Mesenchymal stem cell (in vitro differentiated cells and primary cell): ENCODE results near the gene PPM1M.
A peak's percentile ranks its signal among the peaks of the same experiment; 100 is the strongest.

ENCODE experiments used
- DNase-seq: peaks from one replicate; pipeline ENCODE4 v3.0.0-alpha.2; 2013
- H2AFZ ChIP-seq: one replicate; pipeline ENCODE4 v1.6.1; 2013; ENCODE audit warnings: low read depth, mild to moderate bottlenecking, control low read depth, inconsistent platforms, low read length, moderate library complexity
- H2AK5ac ChIP-seq: 2 replicates; pipeline ENCODE4 v1.6.1; 2013; ENCODE audit warnings: low read length, moderate library complexity, mild to moderate bottlenecking, inconsistent platforms; ENCODE audit not compliant: severe bottlenecking
- H2BK120ac ChIP-seq: one replicate; pipeline ENCODE4 v1.6.1; 2013; ENCODE audit warnings: low read depth, mild to moderate bottlenecking, inconsistent platforms, low read length, moderate library complexity
- H2BK12ac ChIP-seq, 2 experiments: one replicate each; pipeline ENCODE4 v1.6.1; 2013; ENCODE audit warnings: inconsistent platforms in 2 of 2, low read length in 2 of 2, mild to moderate bottlenecking in 2 of 2, moderate library complexity in 2 of 2, control low read depth in 1 of 2
- H2BK15ac ChIP-seq: one replicate; pipeline ENCODE4 v1.6.1; 2013; ENCODE audit warnings: mild to moderate bottlenecking, low read depth, inconsistent platforms; ENCODE audit not compliant: poor library complexity, severe bottlenecking
- H2BK5ac ChIP-seq: 2 replicates; pipeline ENCODE4 v1.6.1; 2013; ENCODE audit warnings: low read depth, mild to moderate bottlenecking, low read length, control low read depth, inconsistent platforms; ENCODE audit not compliant: poor library complexity, severe bottlenecking
- H3K14ac ChIP-seq, 2 experiments: one replicate each; pipeline ENCODE4 v1.6.1; 2013; ENCODE audit warnings: inconsistent platforms in 2 of 2, low read length in 2 of 2, control low read depth in 1 of 2, mild to moderate bottlenecking in 1 of 2, moderate library complexity in 1 of 2
- H3K18ac ChIP-seq, 2 experiments: one replicate each; pipeline ENCODE4 v1.6.1; 2013; ENCODE audit warnings: inconsistent platforms in 2 of 2, low read length in 2 of 2, control low read depth in 1 of 2, low read depth in 1 of 2, mild to moderate bottlenecking in 1 of 2
- H3K23ac ChIP-seq, 2 experiments: one replicate each; pipeline ENCODE4 v1.6.1; 2013; ENCODE audit warnings: inconsistent platforms in 2 of 2, low read length in 2 of 2, mild to moderate bottlenecking in 2 of 2, moderate library complexity in 2 of 2, control low read depth in 1 of 2
- H3K27ac ChIP-seq: 2 replicates; pipeline ENCODE4 v1.5.1; 2013; ENCODE audit warnings: mild to moderate bottlenecking, moderate library complexity, low read length, control low read depth, inconsistent platforms; ENCODE audit not compliant: poor library complexity, severe bottlenecking
- H3K27me3 ChIP-seq, 2 experiments: 2 replicates each; pipeline versions ENCODE4 v1.6.1 to v1.7.0; 2013; ENCODE audit warnings: low read length in 2 of 2, mild to moderate bottlenecking in 2 of 2, moderate library complexity in 2 of 2, control low read depth in 1 of 2, inconsistent platforms in 1 of 2; ENCODE audit not compliant: control insufficient read depth in 1 of 2, insufficient read depth in 1 of 2
- H3K36me3 ChIP-seq, 2 experiments: 2 replicates each; pipeline versions ENCODE4 v1.6.1 to v1.7.0; 2013; ENCODE audit warnings: low read length in 2 of 2, control low read depth in 1 of 2, inconsistent platforms in 1 of 2, low read depth in 1 of 2, mild to moderate bottlenecking in 1 of 2; ENCODE audit not compliant: insufficient read depth in 2 of 2, control insufficient read depth in 1 of 2
- H3K4ac ChIP-seq, 2 experiments: one replicate each; pipeline ENCODE4 v1.6.1; 2013; ENCODE audit warnings: inconsistent platforms in 2 of 2, low read length in 2 of 2, mild to moderate bottlenecking in 2 of 2, moderate library complexity in 2 of 2, control low read depth in 1 of 2, low read depth in 1 of 2
- H3K4me1 ChIP-seq: 2 replicates; pipeline ENCODE4 v1.6.1; 2013; ENCODE audit warnings: low read depth, low read length, control low read depth; ENCODE audit not compliant: control insufficient read depth, insufficient read depth
- H3K4me2 ChIP-seq: 2 replicates; pipeline ENCODE4 v1.6.1; 2013; ENCODE audit warnings: low read length, mild to moderate bottlenecking, inconsistent platforms; ENCODE audit not compliant: poor library complexity, severe bottlenecking
- H3K4me3 ChIP-seq, 2 experiments: 2 replicates each; pipeline versions ENCODE4 v1.5.1 to v1.7.0; 2013; ENCODE audit warnings: low read length in 2 of 2, mild to moderate bottlenecking in 2 of 2, control low read depth in 1 of 2, low read depth in 1 of 2; ENCODE audit not compliant: insufficient read depth in 1 of 2
- H3K79me1 ChIP-seq: replicated peaks from 2 replicates; pipeline ENCODE4 v1.6.1; 2013; ENCODE audit warnings: mild to moderate bottlenecking, control low read depth, low read length, inconsistent platforms; ENCODE audit not compliant: poor library complexity, severe bottlenecking
- H3K9ac ChIP-seq: 2 replicates; pipeline ENCODE4 v1.7.0; 2013; ENCODE audit warnings: mild to moderate bottlenecking, low read length, moderate library complexity
- H3K9me3 ChIP-seq: 2 replicates; pipeline ENCODE4 v1.7.0; 2013; ENCODE audit warnings: mild to moderate bottlenecking, low read length; ENCODE audit not compliant: control insufficient read depth
- H4K8ac ChIP-seq: one replicate; pipeline ENCODE4 v1.6.1; 2013; ENCODE audit warnings: inconsistent platforms, mild to moderate bottlenecking, low read length, moderate library complexity
- H4K91ac ChIP-seq: one replicate; pipeline ENCODE4 v1.6.1; 2013; ENCODE audit warnings: mild to moderate bottlenecking, low read length, inconsistent platforms
- WGBS: methylation state at CpG from one replicate; pipeline ENCODE4 v1.1.7; 2013; ENCODE audit warnings: mixed read lengths; 5-methylcytosine and 5-hydroxymethylcytosine counted together

PPM1M gene

GRCh38 chr3:52256622-52257021 is 11.1 kb downstream of the PPM1M start:
- H3K36me3 ChIP-seq: peaks cover 60 to 96% of the 10 kb centered on the region in 2 experiments
- H2AK5ac ChIP-seq: no peak overlapping the region
- no peak for DNase-seq
- H4K8ac ChIP-seq: no peak overlapping the region
- no peak overlapping the region for H2AFZ ChIP-seq
- no peak overlapping the region for H3K27ac ChIP-seq
- no peak overlapping the region for H4K91ac ChIP-seq
- H2BK12ac ChIP-seq: no peak overlapping the region
- no peak overlapping the region for H2BK15ac ChIP-seq
- no peak overlapping the region for H2BK120ac ChIP-seq
- WGBS: 98% methylated on average over 4 of the region's 4 CpGs
- peaks cover 19% of the 10 kb centered on the region for H3K79me1 ChIP-seq
- H3K23ac ChIP-seq: no peak overlapping the region
- no peak overlapping the region for H3K9ac ChIP-seq
- H3K4ac ChIP-seq: no peak overlapping the region
- H3K14ac ChIP-seq: no peak overlapping the region
- H3K27me3 ChIP-seq: no peaks in the 10 kb centered on the region
- no peak overlapping the region for H3K4me3 ChIP-seq
- no peak overlapping the region for H3K4me2 ChIP-seq
- H3K9me3 ChIP-seq: no peaks in the 10 kb centered on the region
- H3K18ac ChIP-seq: no peak overlapping the region
- H3K4me1 ChIP-seq: peaks cover 3% of the 10 kb centered on the region
- H2BK5ac ChIP-seq: no peak overlapping the region

DNA sequence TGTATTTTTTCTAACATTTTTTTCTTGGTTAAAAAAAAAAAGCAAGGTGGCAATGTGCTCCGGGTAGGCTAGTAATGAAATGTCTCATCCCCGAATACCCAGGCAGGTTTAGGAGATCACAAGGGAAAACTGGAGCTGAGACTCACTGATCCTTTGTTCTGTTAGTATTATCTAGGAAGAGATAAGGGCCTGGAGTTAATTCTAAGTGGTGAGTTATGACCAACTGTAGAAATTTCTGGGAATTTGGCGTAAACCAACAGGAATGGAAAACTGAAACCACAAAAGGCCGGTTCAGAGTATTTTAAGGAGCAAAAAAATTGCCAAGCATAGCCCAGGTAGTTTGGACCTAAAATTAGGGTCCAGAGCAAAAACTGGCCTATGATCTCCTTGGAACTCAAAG is 12.4 kb downstream of the PPM1M start:
- Histone ChIP-seq H3K23ac (no peak overlapping the region), H2AK5ac (no peak overlapping the region), H3K4me3 (no peak overlapping the region), H4K91ac (no peak overlapping the region), H2BK15ac (no peak overlapping the region), H3K9me3 (no peaks in the 10 kb centered on the region), H3K4ac (no peak overlapping the region), H2BK120ac (no peak overlapping the region), H3K4me1 (peaks cover 3% of the 10 kb centered on the region), H2AFZ (no peak overlapping the region), H2BK5ac (no peak overlapping the region), H3K79me1 (peaks cover 21% of the 10 kb centered on the region), H3K27me3 (no peaks in the 10 kb centered on the region), H3K14ac (no peak overlapping the region), H3K36me3 (peaks cover 58 to 99% of the 10 kb centered on the region in 2 experiments), H3K27ac (peak overlapping the region; percentile 4), H3K9ac (no peak overlapping the region), H4K8ac (no peak overlapping the region), H2BK12ac (no peak overlapping the region), H3K18ac (no peak overlapping the region), H3K4me2 (no peak overlapping the region)
- no peak for DNase-seq
- WGBS: 92% methylated on average over 4 of the region's 4 CpGs

DNA sequence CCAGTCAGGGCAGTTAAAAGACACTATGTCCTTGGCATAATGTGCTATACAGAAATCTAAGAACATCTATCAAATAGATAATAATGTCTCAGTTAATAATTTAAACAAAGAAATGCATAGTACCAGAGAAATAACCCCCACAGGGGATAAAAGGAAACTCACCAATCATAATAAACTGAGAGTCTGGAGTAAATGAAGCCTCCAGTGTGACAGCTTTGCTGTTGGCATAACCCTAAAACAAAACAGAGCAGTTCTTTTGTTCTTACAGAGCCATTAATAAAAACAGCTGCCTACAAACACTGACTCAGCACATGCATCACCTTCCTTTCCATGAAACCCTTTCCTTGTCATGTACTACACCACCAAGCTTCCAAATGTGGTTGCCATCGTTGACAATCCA is 13.5 kb downstream of the PPM1M start:
- H3K27me3 ChIP-seq: no peaks in the 10 kb centered on the region
- H2BK5ac ChIP-seq: no peak overlapping the region
- H3K4me3 ChIP-seq: no peak overlapping the region
- no peak overlapping the region for H2BK12ac ChIP-seq
- no CpG with 5 or more reads among the region's 1 CpG for WGBS
- no peak overlapping the region for H3K27ac ChIP-seq
- no peak overlapping the region for H3K14ac ChIP-seq
- H2BK120ac ChIP-seq: no peak overlapping the region
- no peak overlapping the region for H2BK15ac ChIP-seq
- H3K4me1 ChIP-seq: no peaks in the 10 kb centered on the region
- H3K4me2 ChIP-seq: no peak overlapping the region
- no peak overlapping the region for H4K91ac ChIP-seq
- H4K8ac ChIP-seq: no peak overlapping the region
- H3K23ac ChIP-seq: no peak overlapping the region
- no peaks in the 10 kb centered on the region for H3K9me3 ChIP-seq
- H3K36me3 ChIP-seq: peaks cover 54 to 98% of the 10 kb centered on the region in 2 experiments
- H3K4ac ChIP-seq: no peak overlapping the region
- DNase-seq: no peak
- H2AK5ac ChIP-seq: no peak overlapping the region
- H3K18ac ChIP-seq: no peak overlapping the region
- peaks cover 18% of the 10 kb centered on the region for H3K79me1 ChIP-seq
- no peak overlapping the region for H2AFZ ChIP-seq
- peak overlapping the region; percentile 49 for H3K9ac ChIP-seq

- Histone ChIP-seq H3K18ac (no peak overlapping the region), H3K9ac (peak overlapping the region; percentile 49), H3K4me1 (no peaks in the 10 kb centered on the region), H2AFZ (no peak overlapping the region), H2BK5ac (no peak overlapping the region), H3K79me1 (peaks cover 19% of the 10 kb centered on the region), H3K23ac (peak overlapping the region in 1 of 2 experiments; percentile 6), H2BK120ac (no peak overlapping the region), H2AK5ac (no peak overlapping the region), H3K14ac (no peak overlapping the region), H2BK15ac (no peak overlapping the region), H3K4me2 (no peak overlapping the region), H3K4me3 (no peak overlapping the region), H3K27ac (no peak overlapping the region), H3K4ac (no peak overlapping the region), H3K36me3 (peaks cover 52 to 98% of the 10 kb centered on the region in 2 experiments), H4K91ac (no peak overlapping the region), H3K9me3 (no peaks in the 10 kb centered on the region), H4K8ac (no peak overlapping the region), H2BK12ac (no peak overlapping the region), H3K27me3 (no peaks in the 10 kb centered on the region)
- no peak for DNase-seq
- 92% methylated on average over 3 of the region's 4 CpGs for WGBS
Observed at GRCh38 chr3:52259448-52259847, 13.9 kb downstream of the PPM1M start.
